Measurements from ENCODE around the gene ARAP1. TPM values are rescaled to one million over a fixed set of nuclear protein-coding genes. Genes with fewer than 3 reads are reported as not detected.

Gene ARAP1
- total and polyA plus RNA-seq, 3 experiments from 2014 or later: 39.8 to 64.0 (median 61.2) TPM

- H3K36me3 ChIP-seq (ENCODE audit: insufficient read depth, low read length): peaks cover 9% of the 10 kb centered on the region
- no peak overlapping the region for H3K27ac ChIP-seq (ENCODE audit: low read depth, low read length)
- H3K27me3 Mint-ChIP-seq: no peaks in the 10 kb centered on the region
- H3K36me3 Mint-ChIP-seq: peaks cover 0 to 68% (median 0%) of the 10 kb centered on the region in 3 donors
- H3K4me1 ChIP-seq (ENCODE audit: insufficient read depth, low read length): peaks cover 52% of the 10 kb centered on the region
- H3K9me3 Mint-ChIP-seq: no peaks in the 10 kb centered on the region
- ChIA-PET POLR2A (no interaction called here), CTCF (interaction anchor here (0.8 to 2.1 kb wide), 4 partner anchors 9 to 76 kb away, joined by 3 to 7 read pairs (median 4); no protein-coding TSS in a partner anchor)
- H3K4me3 ChIP-seq (ENCODE audit: low read length): no peak overlapping the region
- DNase-seq: no peak
- H3K27ac Mint-ChIP-seq: peak overlapping the region in 2 of 8 donors; percentile 48 to 88
- peak overlapping the region in 1 of 7 donors; percentile 62 for H3K4me3 Mint-ChIP-seq
- no peaks in the 10 kb centered on the region for H3K27me3 ChIP-seq (ENCODE audit: insufficient read depth, low read length, poor library complexity, severe bottlenecking)
- peaks cover 54 to 78% (median 58%) of the 10 kb centered on the region in 3 donors for H3K4me1 Mint-ChIP-seq
- H3K9me3 ChIP-seq (ENCODE audit: low read length): no peaks in the 10 kb centered on the region
Measured at GRCh38 chr11:72716788-72717435, 35.3 kb downstream of the ARAP1 start.

GRCh38 chr11:72716290-72716689 lies 35.9 kb downstream of the ARAP1 start:
- no peak overlapping the region for H3K27ac ChIP-seq (ENCODE audit: low read depth, low read length)
- peaks cover 50 to 71% (median 52%) of the 10 kb centered on the region in 3 donors for H3K4me1 Mint-ChIP-seq
- peaks cover 15% of the 10 kb centered on the region for H3K36me3 ChIP-seq (ENCODE audit: insufficient read depth, low read length)
- no peaks in the 10 kb centered on the region for H3K9me3 ChIP-seq (ENCODE audit: low read length)
- peaks cover 0 to 68% (median 0%) of the 10 kb centered on the region in 3 donors for H3K36me3 Mint-ChIP-seq
- peaks cover 48% of the 10 kb centered on the region for H3K4me1 ChIP-seq (ENCODE audit: insufficient read depth, low read length)
- DNase-seq: no peak
- H3K27ac Mint-ChIP-seq: peak overlapping the region in 4 of 8 donors; percentile 48 to 92 (median 68)
- no peak overlapping the region for H3K4me3 ChIP-seq (ENCODE audit: low read length)
- no peaks in the 10 kb centered on the region for H3K9me3 Mint-ChIP-seq
- ChIA-PET POLR2A (interaction anchor here (0.7 kb wide), 1 partner anchor 9 kb away, joined by 3 read pairs; no protein-coding TSS in a partner anchor), CTCF (interaction anchor here (0.8 to 2.1 kb wide), 4 partner anchors 9 to 77 kb away, joined by 3 to 7 read pairs (median 4); no protein-coding TSS in a partner anchor)
- no peaks in the 10 kb centered on the region for H3K27me3 ChIP-seq (ENCODE audit: insufficient read depth, low read length, poor library complexity, severe bottlenecking)
- H3K4me3 Mint-ChIP-seq: peak overlapping the region in 2 of 7 donors; percentile 12 to 62
- H3K27me3 Mint-ChIP-seq: no peaks in the 10 kb centered on the region

GRCh38 chr11:72712841-72713240 lies 39.4 kb downstream of the ARAP1 start:
- ChIA-PET POLR2A (no interaction called here), CTCF (no interaction called here)
- Mint-ChIP-seq H3K4me3 (no peak overlapping the region), H3K9me3 (no peaks in the 10 kb centered on the region), H3K4me1 (peaks cover 19 to 39% (median 21%) of the 10 kb centered on the region in 3 donors), H3K27me3 (no peaks in the 10 kb centered on the region), H3K27ac (peak overlapping the region in 1 of 8 donors; percentile 68), H3K36me3 (peaks cover 0 to 85% (median 4%) of the 10 kb centered on the region in 3 donors)
- Histone ChIP-seq H3K27me3 (ENCODE audit: insufficient read depth, low read length, poor library complexity, severe bottlenecking) (no peaks in the 10 kb centered on the region), H3K36me3 (ENCODE audit: insufficient read depth, low read length) (peaks cover 33% of the 10 kb centered on the region), H3K9me3 (ENCODE audit: low read length) (no peaks in the 10 kb centered on the region), H3K4me1 (ENCODE audit: insufficient read depth, low read length) (peaks cover 16% of the 10 kb centered on the region), H3K27ac (ENCODE audit: low read depth, low read length) (no peak overlapping the region), H3K4me3 (ENCODE audit: low read length) (no peak overlapping the region)
- no peak for DNase-seq

GRCh38 chr11:72712168-72712751 lies 39.9 kb downstream of the ARAP1 start:
- Mint-ChIP-seq H3K27ac (peak overlapping the region in 2 of 8 donors; percentile 68 to 69), H3K36me3 (peaks cover 0 to 86% (median 8%) of the 10 kb centered on the region in 3 donors), H3K9me3 (no peaks in the 10 kb centered on the region), H3K4me1 (peaks cover 15 to 34% (median 19%) of the 10 kb centered on the region in 3 donors), H3K27me3 (no peaks in the 10 kb centered on the region), H3K4me3 (no peak overlapping the region)
- Histone ChIP-seq H3K27ac (ENCODE audit: low read depth, low read length) (no peak overlapping the region), H3K27me3 (ENCODE audit: insufficient read depth, low read length, poor library complexity, severe bottlenecking) (no peaks in the 10 kb centered on the region), H3K4me1 (ENCODE audit: insufficient read depth, low read length) (peaks cover 16% of the 10 kb centered on the region), H3K36me3 (ENCODE audit: insufficient read depth, low read length) (peaks cover 39% of the 10 kb centered on the region), H3K9me3 (ENCODE audit: low read length) (no peaks in the 10 kb centered on the region), H3K4me3 (ENCODE audit: low read length) (no peak overlapping the region)
- POLR2A ChIA-PET: no interaction called here
- no peak for DNase-seq
- CTCF ChIA-PET: no interaction called here

GRCh38 chr11:72711141-72711540 lies 41.1 kb downstream of the ARAP1 start:
- Mint-ChIP-seq H3K27ac (peak overlapping the region in 3 of 8 donors; percentile 30 to 55 (median 42)), H3K27me3 (no peaks in the 10 kb centered on the region), H3K4me1 (peaks cover 6 to 24% (median 19%) of the 10 kb centered on the region in 3 donors), H3K4me3 (no peak overlapping the region), H3K9me3 (no peaks in the 10 kb centered on the region), H3K36me3 (peaks cover 0 to 89% (median 13%) of the 10 kb centered on the region in 3 donors)
- H3K4me1 ChIP-seq (ENCODE audit: insufficient read depth, low read length): peaks cover 10% of the 10 kb centered on the region
- peaks cover 50% of the 10 kb centered on the region for H3K36me3 ChIP-seq (ENCODE audit: insufficient read depth, low read length)
- no peaks in the 10 kb centered on the region for H3K9me3 ChIP-seq (ENCODE audit: low read length)
- H3K27me3 ChIP-seq (ENCODE audit: insufficient read depth, low read length, poor library complexity, severe bottlenecking): no peaks in the 10 kb centered on the region
- ChIA-PET CTCF (interaction anchor here (2.0 kb wide), 1 partner anchor 14 kb away, joined by 7 read pairs; no protein-coding TSS in a partner anchor), POLR2A (no interaction called here)
- H3K27ac ChIP-seq (ENCODE audit: low read depth, low read length): no peak overlapping the region
- H3K4me3 ChIP-seq (ENCODE audit: low read length): no peak overlapping the region
- DNase-seq: no peak

GRCh38 chr11:72710278-72710677 lies 41.9 kb downstream of the ARAP1 start:
- CTCF ChIA-PET: interaction anchor here (2.0 kb wide), 1 partner anchor 15 kb away, joined by 7 read pairs; no protein-coding TSS in a partner anchor
- Mint-ChIP-seq H3K4me1 (peaks cover 0 to 18% (median 16%) of the 10 kb centered on the region in 3 donors), H3K4me3 (no peak overlapping the region), H3K27me3 (no peaks in the 10 kb centered on the region), H3K36me3 (peaks cover 0 to 92% (median 18%) of the 10 kb centered on the region in 3 donors), H3K27ac (peak overlapping the region in 2 of 8 donors; percentile 42 to 63), H3K9me3 (no peaks in the 10 kb centered on the region)
- no peak overlapping the region for H3K4me3 ChIP-seq (ENCODE audit: low read length)
- POLR2A ChIA-PET: no interaction called here
- peaks cover 55% of the 10 kb centered on the region for H3K36me3 ChIP-seq (ENCODE audit: insufficient read depth, low read length)
- DNase-seq: no peak
- H3K9me3 ChIP-seq (ENCODE audit: low read length): no peaks in the 10 kb centered on the region
- H3K27me3 ChIP-seq (ENCODE audit: insufficient read depth, low read length, poor library complexity, severe bottlenecking): no peaks in the 10 kb centered on the region
- no peak overlapping the region for H3K27ac ChIP-seq (ENCODE audit: low read depth, low read length)
- peaks cover 9% of the 10 kb centered on the region for H3K4me1 ChIP-seq (ENCODE audit: insufficient read depth, low read length)

- Histone ChIP-seq H3K4me3 (ENCODE audit: low read length) (no peak overlapping the region), H3K27ac (ENCODE audit: low read depth, low read length) (no peak overlapping the region), H3K36me3 (ENCODE audit: insufficient read depth, low read length) (peaks cover 62% of the 10 kb centered on the region), H3K27me3 (ENCODE audit: insufficient read depth, low read length, poor library complexity, severe bottlenecking) (no peaks in the 10 kb centered on the region), H3K9me3 (ENCODE audit: low read length) (no peaks in the 10 kb centered on the region), H3K4me1 (ENCODE audit: insufficient read depth, low read length) (peaks cover 3% of the 10 kb centered on the region)
- no peak for DNase-seq
- H3K4me3 Mint-ChIP-seq: no peak overlapping the region
- no peaks in the 10 kb centered on the region for H3K9me3 Mint-ChIP-seq
- ChIA-PET CTCF (interaction anchor here (2.0 kb wide), 1 partner anchor 16 kb away, joined by 7 read pairs; no protein-coding TSS in a partner anchor), POLR2A (no interaction called here)
- peaks cover 0 to 92% (median 20%) of the 10 kb centered on the region in 3 donors for H3K36me3 Mint-ChIP-seq
- peak overlapping the region in 3 of 8 donors; percentile 63 to 88 (median 74) for H3K27ac Mint-ChIP-seq
- peaks cover 0 to 11% (median 11%) of the 10 kb centered on the region in 3 donors for H3K4me1 Mint-ChIP-seq
- H3K27me3 Mint-ChIP-seq: no peaks in the 10 kb centered on the region
Measured at GRCh38 chr11:72709478-72710238, 42.5 kb downstream of the ARAP1 start.

Data from CD8-positive, alpha-beta memory T cell (primary cell).